ENCODE results near the gene APOA4.

Gene APOA4

GRCh38 chr11:116791002-116791812 lies 31.9 kb downstream of the APOA4 start:
- no peak overlapping the region for H3K4me3 ChIP-seq (ENCODE audit: low read length)
- no peaks in the 10 kb centered on the region for H3K9me3 ChIP-seq (ENCODE audit: control insufficient read depth, low read length)
- H3K9ac ChIP-seq (ENCODE audit: low read length) = no peak overlapping the region
- no peaks in the 10 kb centered on the region for H3K36me3 ChIP-seq (ENCODE audit: control insufficient read depth, insufficient read depth, low read length)
- H3K4me1 ChIP-seq (ENCODE audit: control insufficient read depth, insufficient read depth, low read length) = peaks cover 38% of the 10 kb centered on the region
- no peaks in the 10 kb centered on the region for H3K27me3 ChIP-seq (ENCODE audit: control insufficient read depth, insufficient read depth, low read length)

GRCh38 chr11:116790167-116791001 lies 32.7 kb downstream of the APOA4 start:
- peaks cover 38% of the 10 kb centered on the region for H3K4me1 ChIP-seq (ENCODE audit: control insufficient read depth, insufficient read depth, low read length)
- H3K36me3 ChIP-seq (ENCODE audit: control insufficient read depth, insufficient read depth, low read length) = no peaks in the 10 kb centered on the region
- no peak overlapping the region for H3K4me3 ChIP-seq (ENCODE audit: low read length)
- no peak overlapping the region for H3K9ac ChIP-seq (ENCODE audit: low read length)
- H3K9me3 ChIP-seq (ENCODE audit: control insufficient read depth, low read length) = no peaks in the 10 kb centered on the region
- no peaks in the 10 kb centered on the region for H3K27me3 ChIP-seq (ENCODE audit: control insufficient read depth, insufficient read depth, low read length)

- Histone ChIP-seq H3K9ac (ENCODE audit: low read length) (peak overlapping the region; percentile 92), H3K4me1 (ENCODE audit: control insufficient read depth, insufficient read depth, low read length) (peaks cover 38% of the 10 kb centered on the region), H3K36me3 (ENCODE audit: control insufficient read depth, insufficient read depth, low read length) (no peaks in the 10 kb centered on the region), H3K4me3 (ENCODE audit: low read length) (peak overlapping the region; percentile 88), H3K27me3 (ENCODE audit: control insufficient read depth, insufficient read depth, low read length) (no peaks in the 10 kb centered on the region), H3K9me3 (ENCODE audit: control insufficient read depth, low read length) (no peaks in the 10 kb centered on the region)
These were observed 34.1 kb downstream of the APOA4 start for GRCh38 chr11:116788975-116789374.

GRCh38 chr11:116788534-116788933 lies 34.6 kb downstream of the APOA4 start:
- Histone ChIP-seq H3K36me3 (ENCODE audit: control insufficient read depth, insufficient read depth, low read length) (no peaks in the 10 kb centered on the region), H3K4me1 (ENCODE audit: control insufficient read depth, insufficient read depth, low read length) (peaks cover 38% of the 10 kb centered on the region), H3K9me3 (ENCODE audit: control insufficient read depth, low read length) (no peaks in the 10 kb centered on the region), H3K9ac (ENCODE audit: low read length) (peak overlapping the region; percentile 92), H3K4me3 (ENCODE audit: low read length) (peak overlapping the region; percentile 88), H3K27me3 (ENCODE audit: control insufficient read depth, insufficient read depth, low read length) (no peaks in the 10 kb centered on the region)

- peaks cover 38% of the 10 kb centered on the region for H3K4me1 ChIP-seq (ENCODE audit: control insufficient read depth, insufficient read depth, low read length)
- peak within 1 kb of the TSS; percentile 88 for H3K4me3 ChIP-seq (ENCODE audit: low read length)
- no peaks in the 10 kb centered on the region for H3K27me3 ChIP-seq (ENCODE audit: control insufficient read depth, insufficient read depth, low read length)
- H3K9ac ChIP-seq (ENCODE audit: low read length) = peak within 1 kb of the TSS; percentile 92
- H3K9me3 ChIP-seq (ENCODE audit: control insufficient read depth, low read length) = no peaks in the 10 kb centered on the region
- H3K36me3 ChIP-seq (ENCODE audit: control insufficient read depth, insufficient read depth, low read length) = peaks cover 6% of the 10 kb centered on the region
These were observed 35.2 kb downstream of the APOA4 start, which contains the start of gene ZPR1 for GRCh38 chr11:116787786-116788486. Gene ZPR1 (minus strand): TSS chr11:116788023. CDS start chr11:116787990, 33 bp downstream.

GRCh38 chr11:116787436-116787785 lies 35.7 kb downstream of the APOA4 start:
- Histone ChIP-seq H3K9me3 (ENCODE audit: control insufficient read depth, low read length) (no peaks in the 10 kb centered on the region), H3K4me3 (ENCODE audit: low read length) (peak overlapping the region; percentile 88), H3K36me3 (ENCODE audit: control insufficient read depth, insufficient read depth, low read length) (peaks cover 7% of the 10 kb centered on the region), H3K4me1 (ENCODE audit: control insufficient read depth, insufficient read depth, low read length) (peaks cover 35% of the 10 kb centered on the region), H3K27me3 (ENCODE audit: control insufficient read depth, insufficient read depth, low read length) (no peaks in the 10 kb centered on the region), H3K9ac (ENCODE audit: low read length) (peak overlapping the region; percentile 92)

GRCh38 chr11:116786966-116787365 lies 36.1 kb downstream of the APOA4 start:
- peaks cover 30% of the 10 kb centered on the region for H3K4me1 ChIP-seq (ENCODE audit: control insufficient read depth, insufficient read depth, low read length)
- H3K9ac ChIP-seq (ENCODE audit: low read length) = peak overlapping the region; percentile 92
- H3K9me3 ChIP-seq (ENCODE audit: control insufficient read depth, low read length) = no peaks in the 10 kb centered on the region
- H3K4me3 ChIP-seq (ENCODE audit: low read length) = peak overlapping the region; percentile 88
- H3K27me3 ChIP-seq (ENCODE audit: control insufficient read depth, insufficient read depth, low read length) = no peaks in the 10 kb centered on the region
- H3K36me3 ChIP-seq (ENCODE audit: control insufficient read depth, insufficient read depth, low read length) = peaks cover 10% of the 10 kb centered on the region

GRCh38 chr11:116786326-116786725 lies 36.8 kb downstream of the APOA4 start:
- peaks cover 24% of the 10 kb centered on the region for H3K4me1 ChIP-seq (ENCODE audit: control insufficient read depth, insufficient read depth, low read length)
- H3K36me3 ChIP-seq (ENCODE audit: control insufficient read depth, insufficient read depth, low read length) = peaks cover 11% of the 10 kb centered on the region
- no peaks in the 10 kb centered on the region for H3K9me3 ChIP-seq (ENCODE audit: control insufficient read depth, low read length)
- no peak overlapping the region for H3K9ac ChIP-seq (ENCODE audit: low read length)
- H3K4me3 ChIP-seq (ENCODE audit: low read length) = no peak overlapping the region
- no peaks in the 10 kb centered on the region for H3K27me3 ChIP-seq (ENCODE audit: control insufficient read depth, insufficient read depth, low read length)

GRCh38 chr11:116782728-116783127 lies 40.4 kb downstream of the APOA4 start:
- no peak overlapping the region for H3K4me3 ChIP-seq (ENCODE audit: low read length)
- no peak overlapping the region for H3K9ac ChIP-seq (ENCODE audit: low read length)
- H3K36me3 ChIP-seq (ENCODE audit: control insufficient read depth, insufficient read depth, low read length) = peaks cover 24% of the 10 kb centered on the region
- H3K27me3 ChIP-seq (ENCODE audit: control insufficient read depth, insufficient read depth, low read length) = no peaks in the 10 kb centered on the region
- H3K4me1 ChIP-seq (ENCODE audit: control insufficient read depth, insufficient read depth, low read length) = peaks cover 10% of the 10 kb centered on the region
- H3K9me3 ChIP-seq (ENCODE audit: control insufficient read depth, low read length) = no peaks in the 10 kb centered on the region

- no peak overlapping the region for H3K4me3 ChIP-seq (ENCODE audit: low read length)
- peaks cover 33% of the 10 kb centered on the region for H3K36me3 ChIP-seq (ENCODE audit: control insufficient read depth, insufficient read depth, low read length)
- no peaks in the 10 kb centered on the region for H3K4me1 ChIP-seq (ENCODE audit: control insufficient read depth, insufficient read depth, low read length)
- H3K9ac ChIP-seq (ENCODE audit: low read length) = no peak overlapping the region
- H3K9me3 ChIP-seq (ENCODE audit: control insufficient read depth, low read length) = no peaks in the 10 kb centered on the region
- no peaks in the 10 kb centered on the region for H3K27me3 ChIP-seq (ENCODE audit: control insufficient read depth, insufficient read depth, low read length)
These were observed 44.5 kb downstream of the APOA4 start for GRCh38 chr11:116778556-116778955.

GRCh38 chr11:116777056-116777455 lies 46.0 kb downstream of the APOA4 start:
- Histone ChIP-seq H3K4me1 (ENCODE audit: control insufficient read depth, insufficient read depth, low read length) (no peaks in the 10 kb centered on the region), H3K4me3 (ENCODE audit: low read length) (no peak overlapping the region), H3K36me3 (ENCODE audit: control insufficient read depth, insufficient read depth, low read length) (peaks cover 24% of the 10 kb centered on the region), H3K27me3 (ENCODE audit: control insufficient read depth, insufficient read depth, low read length) (no peaks in the 10 kb centered on the region), H3K9me3 (ENCODE audit: control insufficient read depth, low read length) (no peaks in the 10 kb centered on the region), H3K9ac (ENCODE audit: low read length) (no peak overlapping the region)

Data from mucosa of stomach (tissue), 1 donor.